Measurements from ENCODE around the gene GSN.

The GSN gene

GRCh38 chr9:121274851-121275250 is 6.9 kb downstream of the GSN start:
- DNase-seq, result no peak

- DNase-seq, result no peak
These were observed 8.1 kb downstream of the GSN start for GRCh38 chr9:121275781-121276658.

GRCh38 chr9:121277026-121277425 is 9.1 kb downstream of the GSN start:
- DNase-seq, result no peak

GRCh38 chr9:121277518-121278295 is 9.7 kb downstream of the GSN start:
- no peak for DNase-seq

- DNase-seq, result peak; percentile 87
These were observed 10.7 kb downstream of the GSN start for GRCh38 chr9:121278477-121279261.

GRCh38 chr9:121279776-121280388 is 11.9 kb downstream of the GSN start:
- DNase-seq, result no peak

- no peak for DNase-seq
These were observed 13.0 kb downstream of the GSN start for GRCh38 chr9:121280715-121281613.

- no peak for DNase-seq
These were observed 13.8 kb downstream of the GSN start for GRCh38 chr9:121281614-121282276.

- peak; percentile 52 for DNase-seq
These were observed 14.5 kb downstream of the GSN start for GRCh38 chr9:121282277-121283079.

- DNase-seq, result no peak
These were observed 15.1 kb downstream of the GSN start for GRCh38 chr9:121283080-121283398.

- peak; percentile 56 for DNase-seq
These were observed 16.1 kb downstream of the GSN start for GRCh38 chr9:121283856-121284732.

- no peak for DNase-seq
These were observed 16.9 kb downstream of the GSN start for GRCh38 chr9:121284733-121285451.

GRCh38 chr9:121285835-121286687 is 18.1 kb downstream of the GSN start:
- DNase-seq, result peak; percentile 49

GRCh38 chr9:121286688-121286972 is 18.7 kb downstream of the GSN start:
- DNase-seq, result no peak

GRCh38 chr9:121286973-121287741 is 19.2 kb downstream of the GSN start:
- DNase-seq, result peak; percentile 92

- DNase-seq, result no peak
These were observed 20.7 kb downstream of the GSN start for GRCh38 chr9:121288673-121289025.

Measured in hematopoietic multipotent progenitor cell treated with erythropoietin and hydrocortisone succinate and interleukin-3 and kit ligand, for 6 days (in vitro differentiated cells).